Nephron progenitor cell (in vitro differentiated cells): ENCODE data around the gene OR2T6.

Experiments
- DNase-seq: peaks from one replicate; pipeline ENCODE4 v3.0.0; 2021
- H3K27ac Mint-ChIP-seq: 2 replicates; pipeline ENCODE4 v1.8.0; 2021; ENCODE audit warnings: mild to moderate bottlenecking, moderate library complexity, mixed read lengths
- H3K27me3 Mint-ChIP-seq: 2 replicates; pipeline ENCODE4 v1.8.0; 2021; ENCODE audit warnings: mild to moderate bottlenecking, low read depth, mixed read lengths; ENCODE audit not compliant: poor library complexity
- H3K36me3 Mint-ChIP-seq: 2 replicates; pipeline ENCODE4 v1.8.0; 2021; ENCODE audit warnings: low read depth, mixed read lengths
- H3K4me1 Mint-ChIP-seq: 2 replicates; pipeline ENCODE4 v1.8.0; 2021; ENCODE audit warnings: mixed read lengths
- H3K4me3 Mint-ChIP-seq: 2 replicates; pipeline ENCODE4 v1.8.0; 2021; ENCODE audit warnings: mild to moderate bottlenecking, moderate library complexity, mixed read lengths
- H3K9me3 Mint-ChIP-seq: 2 replicates; pipeline ENCODE4 v1.8.0; 2021; ENCODE audit warnings: mild to moderate bottlenecking, moderate library complexity, mixed read lengths
- CTCF ChIP-seq: fragments of 200-600 bp; sonication (generic); IDR thresholded peaks from 2 replicates; pipeline ENCODE4 v1.5.0; 2021; ENCODE audit warnings: antibody characterized with exemption

Gene OR2T6

GRCh38 chr1:248402748-248403147, 27.2 kb downstream of the OR2T6 start, which contains the start of gene OR2T1:
OR2T1 (plus strand) TSS chr1:248403048; CDS start chr1:248406148, 3,100 bp downstream.
- peaks cover 67% of the 10 kb centered on the region for H3K9me3 Mint-ChIP-seq
- no peaks in the 10 kb centered on the region for H3K36me3 Mint-ChIP-seq
- no peak for DNase-seq
- H3K4me1 Mint-ChIP-seq: no peaks in the 10 kb centered on the region
- H3K4me3 Mint-ChIP-seq: no peak within 1 kb of the TSS
- no peak for TF ChIP-seq CTCF
- H3K27ac Mint-ChIP-seq: no peak within 1 kb of the TSS
- H3K27me3 Mint-ChIP-seq: no peaks in the 10 kb centered on the region

GRCh38 chr1:248404024-248404423, 28.5 kb downstream of the OR2T6 start:
- TF ChIP-seq CTCF: no peak
- H3K27ac Mint-ChIP-seq: no peak overlapping the region
- no peaks in the 10 kb centered on the region for H3K4me1 Mint-ChIP-seq
- peaks cover 64% of the 10 kb centered on the region for H3K9me3 Mint-ChIP-seq
- no peak overlapping the region for H3K4me3 Mint-ChIP-seq
- DNase-seq: no peak
- H3K36me3 Mint-ChIP-seq: no peaks in the 10 kb centered on the region
- no peaks in the 10 kb centered on the region for H3K27me3 Mint-ChIP-seq

- Mint-ChIP-seq H3K27ac (no peak overlapping the region), H3K27me3 (no peaks in the 10 kb centered on the region), H3K36me3 (no peaks in the 10 kb centered on the region), H3K4me3 (no peak overlapping the region), H3K4me1 (no peaks in the 10 kb centered on the region), H3K9me3 (peaks cover 72% of the 10 kb centered on the region)
- no peak for DNase-seq
- TF ChIP-seq CTCF: no peak
Observed at GRCh38 chr1:248406721-248407692, 31.5 kb downstream of the OR2T6 start.

GRCh38 chr1:248416226-248416625, 40.7 kb downstream of the OR2T6 start:
- no peak overlapping the region for H3K4me3 Mint-ChIP-seq
- DNase-seq: no peak
- no peaks in the 10 kb centered on the region for H3K36me3 Mint-ChIP-seq
- no peaks in the 10 kb centered on the region for H3K27me3 Mint-ChIP-seq
- TF ChIP-seq CTCF: no peak
- H3K4me1 Mint-ChIP-seq: no peaks in the 10 kb centered on the region
- no peak overlapping the region for H3K27ac Mint-ChIP-seq
- H3K9me3 Mint-ChIP-seq: peaks cover 91% of the 10 kb centered on the region

- peaks cover 84% of the 10 kb centered on the region for H3K9me3 Mint-ChIP-seq
Observed at GRCh38 chr1:248417854-248418253, 42.3 kb downstream of the OR2T6 start.

More at GRCh38 chr1:248417854-248418253, 42.3 kb downstream of the OR2T6 start:
- Mint-ChIP-seq H3K4me1 (no peaks in the 10 kb centered on the region), H3K36me3 (no peaks in the 10 kb centered on the region), H3K27ac (no peak overlapping the region), H3K4me3 (no peak overlapping the region), H3K27me3 (no peaks in the 10 kb centered on the region)
- DNase-seq: no peak
- no peak for TF ChIP-seq CTCF
